GM23338 (cell line): ENCODE data around the gene CD59.

Experiments
- CTCF ChIP-seq, 2 experiments: fragments of 200-600 bp in 1 of 2; sonication (generic) in 1 of 2; conservative IDR thresholded peaks; 2 replicates each; pipeline versions ENCODE4 v1.5.1 to v1.6.1; 2016 to 2017; ENCODE audit warnings: antibody characterized with exemption in 2 of 2, low read depth in 2 of 2, mild to moderate bottlenecking in 2 of 2, moderate library complexity in 1 of 2
- EZH2 ChIP-seq: fragments of 200-600 bp; sonication (generic); IDR thresholded peaks from one replicate; pipeline ENCODE4 v1.8.0; 2017; ENCODE audit warnings: antibody characterized with exemption, mild to moderate bottlenecking, low read depth; ENCODE audit not compliant: unreplicated experiment
- EZH2phosphoT487 ChIP-seq: fragments of 200-600 bp; sonication (generic); IDR thresholded peaks from one replicate; pipeline ENCODE4 v1.8.1; 2018; ENCODE audit warnings: antibody characterized with exemption; ENCODE audit not compliant: unreplicated experiment
- JUNB ChIP-seq: IDR thresholded peaks from one replicate; pipeline ENCODE4 v1.6.1; 2016; ENCODE audit warnings: antibody characterized with exemption; ENCODE audit not compliant: unreplicated experiment
- POLR2AphosphoS5 ChIP-seq: IDR thresholded peaks from 2 replicates; pipeline ENCODE4 v1.6.1; 2016; ENCODE audit warnings: antibody characterized with exemption, low read depth
- ZNF462 ChIP-seq: fragments of 250-450 bp; sonication (Bioruptor Pico); IDR thresholded peaks from 2 replicates; pipeline ENCODE4 v1.5.0; 2020; ENCODE audit warnings: mild to moderate bottlenecking, moderate library complexity
- TF ChIP-seq, protein P1 (sequence below): IDR thresholded peaks from one replicate; pipeline ENCODE4 v1.6.1; 2018; ENCODE audit warnings: antibody characterized with exemption; ENCODE audit not compliant: unreplicated experiment

DNA sequence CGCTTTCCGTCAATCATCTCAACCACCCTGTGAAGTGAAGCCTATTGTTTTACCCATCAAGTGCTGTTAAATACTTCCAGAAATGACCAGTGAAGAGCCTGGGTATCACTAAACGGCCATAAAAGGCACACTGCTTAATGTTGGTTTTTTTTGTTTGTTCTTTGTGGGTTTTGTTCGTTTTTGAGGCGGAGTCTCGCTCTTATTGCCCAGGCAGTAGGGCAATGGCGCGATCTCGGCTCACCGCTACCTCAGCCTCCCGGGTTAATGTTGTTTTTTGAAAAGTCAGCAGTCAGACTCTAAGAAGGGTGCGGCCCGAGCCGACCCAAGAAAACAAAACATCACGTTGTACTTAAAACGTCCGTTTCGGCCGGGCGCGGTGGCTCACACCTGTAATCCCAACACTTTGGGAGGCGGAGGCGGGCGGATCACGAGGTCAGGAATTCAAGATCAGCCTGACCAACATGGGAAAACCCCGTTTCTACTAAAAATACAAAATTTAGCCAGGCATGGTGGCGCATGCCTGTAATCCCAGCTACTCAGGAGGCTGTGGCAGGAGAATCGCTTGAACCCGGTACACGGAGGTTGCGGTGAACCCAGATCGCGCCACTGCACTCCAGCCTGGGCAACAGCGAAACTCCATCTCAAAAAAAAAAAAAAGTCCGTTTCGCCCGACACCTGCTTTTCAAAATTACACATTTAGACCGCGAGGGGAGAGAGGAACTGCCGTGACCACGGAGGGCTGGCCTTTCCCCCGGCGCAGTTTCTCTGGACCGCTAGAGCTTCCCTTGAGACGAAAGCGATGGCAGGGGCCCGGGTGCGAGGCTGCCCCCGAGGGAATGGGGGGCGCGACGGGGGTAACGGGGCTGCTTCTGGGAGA lies 714 bp downstream of the CD59 start:
- TF ChIP-seq EZH2phosphoT487: no peak
- no peak for TF ChIP-seq CTCF (conservative IDR thresholded peaks at IDR 0.05; ENCODE audit: low read depth in 2 of 2)
- TF ChIP-seq POLR2AphosphoS5: no peak
- no peak for TF ChIP-seq ZNF462
- no peak for TF ChIP-seq JUNB
- TF ChIP-seq, protein P1, sequence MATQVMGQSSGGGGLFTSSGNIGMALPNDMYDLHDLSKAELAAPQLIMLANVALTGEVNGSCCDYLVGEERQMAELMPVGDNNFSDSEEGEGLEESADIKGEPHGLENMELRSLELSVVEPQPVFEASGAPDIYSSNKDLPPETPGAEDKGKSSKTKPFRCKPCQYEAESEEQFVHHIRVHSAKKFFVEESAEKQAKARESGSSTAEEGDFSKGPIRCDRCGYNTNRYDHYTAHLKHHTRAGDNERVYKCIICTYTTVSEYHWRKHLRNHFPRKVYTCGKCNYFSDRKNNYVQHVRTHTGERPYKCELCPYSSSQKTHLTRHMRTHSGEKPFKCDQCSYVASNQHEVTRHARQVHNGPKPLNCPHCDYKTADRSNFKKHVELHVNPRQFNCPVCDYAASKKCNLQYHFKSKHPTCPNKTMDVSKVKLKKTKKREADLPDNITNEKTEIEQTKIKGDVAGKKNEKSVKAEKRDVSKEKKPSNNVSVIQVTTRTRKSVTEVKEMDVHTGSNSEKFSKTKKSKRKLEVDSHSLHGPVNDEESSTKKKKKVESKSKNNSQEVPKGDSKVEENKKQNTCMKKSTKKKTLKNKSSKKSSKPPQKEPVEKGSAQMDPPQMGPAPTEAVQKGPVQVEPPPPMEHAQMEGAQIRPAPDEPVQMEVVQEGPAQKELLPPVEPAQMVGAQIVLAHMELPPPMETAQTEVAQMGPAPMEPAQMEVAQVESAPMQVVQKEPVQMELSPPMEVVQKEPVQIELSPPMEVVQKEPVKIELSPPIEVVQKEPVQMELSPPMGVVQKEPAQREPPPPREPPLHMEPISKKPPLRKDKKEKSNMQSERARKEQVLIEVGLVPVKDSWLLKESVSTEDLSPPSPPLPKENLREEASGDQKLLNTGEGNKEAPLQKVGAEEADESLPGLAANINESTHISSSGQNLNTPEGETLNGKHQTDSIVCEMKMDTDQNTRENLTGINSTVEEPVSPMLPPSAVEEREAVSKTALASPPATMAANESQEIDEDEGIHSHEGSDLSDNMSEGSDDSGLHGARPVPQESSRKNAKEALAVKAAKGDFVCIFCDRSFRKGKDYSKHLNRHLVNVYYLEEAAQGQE: no peak
- TF ChIP-seq EZH2: no peak
